Fibroblast of mammary gland (primary cell): ENCODE data around the gene SEMA3C.

Experiments
- DNase-seq: peaks from one replicate; pipeline ENCODE4 v3.0.0-alpha.2; 2010; ENCODE audit warnings: low read depth
- H3K4me3 ChIP-seq: 2 replicates; pipeline ENCODE4 v1.5.1; 2011; ENCODE audit warnings: low read depth, mild to moderate bottlenecking, low read length, moderate library complexity; ENCODE audit not compliant: control insufficient read depth
- CTCF ChIP-seq: conservative IDR thresholded peaks from 2 replicates; pipeline ENCODE4 v1.5.1; 2011; ENCODE audit warnings: low read depth, low read length, inconsistent platforms; ENCODE audit not compliant: control insufficient read depth, insufficient read depth

SEMA3C gene

GRCh38 chr7:80891259-80891544 lies 27.6 kb downstream of the SEMA3C start:
- H3K4me3 ChIP-seq = no peak overlapping the region
- DNase-seq = no peak
- no peak for TF ChIP-seq CTCF

- no peak overlapping the region for H3K4me3 ChIP-seq
- no peak for TF ChIP-seq CTCF
- DNase-seq = no peak
Measured at GRCh38 chr7:80890426-80891258, 28.2 kb downstream of the SEMA3C start.

- no peak for DNase-seq
- no peak for TF ChIP-seq CTCF
- H3K4me3 ChIP-seq = no peak overlapping the region
Measured at GRCh38 chr7:80889525-80889924, 29.3 kb downstream of the SEMA3C start.

- no peak overlapping the region for H3K4me3 ChIP-seq
- no peak for TF ChIP-seq CTCF
- DNase-seq = no peak
Measured at GRCh38 chr7:80885757-80886156, 33.1 kb downstream of the SEMA3C start.

GRCh38 chr7:80884511-80885195 lies 34.2 kb downstream of the SEMA3C start:
- peak; percentile 25 for DNase-seq
- no peak for TF ChIP-seq CTCF
- no peak overlapping the region for H3K4me3 ChIP-seq

- no peak overlapping the region for H3K4me3 ChIP-seq
- TF ChIP-seq CTCF = no peak
- peak; percentile 99 for DNase-seq
Measured at GRCh38 chr7:80883154-80884025, 35.5 kb downstream of the SEMA3C start.
